MM.1S (cell line): ENCODE data around the gene ATG5.
A peak's percentile ranks its signal among the peaks of the same experiment; 100 is the strongest.

Source experiments
- DNase-seq: peaks from one replicate; pipeline ENCODE4 v3.0.0-alpha.2; 2015
- H2AFZ ChIP-seq: fragments of 300-600 bp; sonication (generic); 2 replicates; pipeline ENCODE4 v1.6.0; 2016; ENCODE audit warnings: antibody characterized with exemption, low read length
- H3F3A ChIP-seq: fragments of 300-600 bp; sonication (generic); 2 replicates; pipeline ENCODE4 v1.6.1; 2016; ENCODE audit warnings: mild to moderate bottlenecking, antibody characterized with exemption, low read length, moderate library complexity, mixed read lengths; ENCODE audit not compliant: insufficient read depth
- H3K27ac ChIP-seq: fragments of 300-600 bp; sonication (generic); 2 replicates; pipeline ENCODE4 v1.5.1; 2016; ENCODE audit warnings: mild to moderate bottlenecking, low read length
- H3K27me3 ChIP-seq: fragments of 300-600 bp; sonication (generic); replicated peaks from 2 replicates; pipeline ENCODE4 v1.6.0; 2016; ENCODE audit warnings: low read length; ENCODE audit not compliant: insufficient read depth
- H3K36me3 ChIP-seq: fragments of 300-600 bp; sonication (generic); replicated peaks from 2 replicates; pipeline ENCODE4 v1.6.1; 2016; ENCODE audit warnings: mild to moderate bottlenecking, low read length, mixed read lengths; ENCODE audit not compliant: insufficient read depth
- H3K4me1 ChIP-seq: fragments of 300-600 bp; sonication (generic); 2 replicates; pipeline ENCODE4 v1.6.1; 2016; ENCODE audit warnings: low read length, mixed read lengths
- H3K4me2 ChIP-seq: fragments of 300-600 bp; sonication (generic); 2 replicates; pipeline ENCODE4 v1.6.0; 2016; ENCODE audit warnings: low read depth, low read length
- H3K4me3 ChIP-seq: fragments of 300-600 bp; sonication (generic); 2 replicates; pipeline ENCODE4 v1.5.1; 2016; ENCODE audit warnings: low read length, mixed read lengths
- H3K79me2 ChIP-seq: fragments of 300-600 bp; sonication (generic); 2 replicates; pipeline ENCODE4 v1.6.1; 2016; ENCODE audit warnings: mixed run types, low read length, mixed read lengths
- H3K9ac ChIP-seq: fragments of 300-600 bp; sonication (generic); 2 replicates; pipeline ENCODE4 v1.6.1; 2016; ENCODE audit warnings: low read length, mixed read lengths
- H3K9me2 ChIP-seq: fragments of 300-600 bp; sonication (generic); replicated peaks from 2 replicates; pipeline ENCODE4 v1.6.1; 2016; ENCODE audit warnings: mild to moderate bottlenecking, low read length, mixed read lengths; ENCODE audit not compliant: insufficient read depth
- H3K9me3 ChIP-seq: fragments of 300-600 bp; sonication (generic); replicated peaks from 2 replicates; pipeline ENCODE4 v1.6.1; 2016; ENCODE audit warnings: mild to moderate bottlenecking, low read length, mixed read lengths; ENCODE audit not compliant: insufficient read depth
- H4K20me1 ChIP-seq: fragments of 300-600 bp; sonication (generic); 2 replicates; pipeline ENCODE4 v1.6.1; 2016; ENCODE audit warnings: mild to moderate bottlenecking, low read length, moderate library complexity, mixed read lengths; ENCODE audit not compliant: insufficient read depth
- CTCF ChIP-seq: fragments of 300-600 bp; sonication (generic); IDR thresholded peaks from 2 replicates; pipeline ENCODE4 v1.5.1; 2016; ENCODE audit warnings: antibody characterized with exemption, low read length, mixed read lengths
- EZH2 ChIP-seq: fragments of 300-600 bp; sonication (generic); optimal IDR thresholded peaks from 2 replicates; pipeline ENCODE3; 2017; ENCODE audit warnings: low read depth, mild to moderate bottlenecking, antibody characterized with exemption, low read length, mixed read lengths
- EZH2phosphoT487 ChIP-seq: fragments of 300-600 bp; sonication (generic); IDR thresholded peaks from 2 replicates; pipeline ENCODE4 v1.6.1; 2018; ENCODE audit warnings: antibody characterized with exemption, low read length

Gene ATG5

GRCh38 chr6:106370639-106371038 lies 45.1 kb upstream of the ATG5 start:
- H4K20me1 ChIP-seq = no peaks in the 10 kb centered on the region
- no peaks in the 10 kb centered on the region for H3K4me1 ChIP-seq
- TF ChIP-seq CTCF = no peak

GRCh38 chr6:106369739-106370138 lies 44.2 kb upstream of the ATG5 start:
- Histone ChIP-seq H3K27ac (no peak overlapping the region), H3K36me3 (no peaks in the 10 kb centered on the region), H3K4me3 (no peak overlapping the region), H3K9ac (no peak overlapping the region), H3K79me2 (no peaks in the 10 kb centered on the region), H3K27me3 (no peaks in the 10 kb centered on the region), H3K4me1 (no peaks in the 10 kb centered on the region), H3K9me3 (no peaks in the 10 kb centered on the region), H2AFZ (no peak overlapping the region), H3K9me2 (no peaks in the 10 kb centered on the region), H4K20me1 (no peaks in the 10 kb centered on the region), H3K4me2 (no peak overlapping the region), H3F3A (no peaks in the 10 kb centered on the region)
- DNase-seq = peak; percentile 45
- TF ChIP-seq CTCF = no peak
- no peak for TF ChIP-seq EZH2
- no peak for TF ChIP-seq EZH2phosphoT487

More at GRCh38 chr6:106370639-106371038, 45.1 kb upstream of the ATG5 start:
- Histone ChIP-seq H3K9me3 (no peaks in the 10 kb centered on the region), H3K79me2 (no peaks in the 10 kb centered on the region), H3K9ac (no peak overlapping the region), H3K36me3 (no peaks in the 10 kb centered on the region), H2AFZ (no peak overlapping the region), H3K4me3 (no peak overlapping the region), H3K4me2 (no peak overlapping the region), H3K9me2 (no peaks in the 10 kb centered on the region), H3F3A (no peaks in the 10 kb centered on the region), H3K27me3 (no peaks in the 10 kb centered on the region), H3K27ac (no peak overlapping the region)
- DNase-seq = no peak

- Histone ChIP-seq H3K4me3 (no peak overlapping the region), H3K9me3 (no peaks in the 10 kb centered on the region), H3K79me2 (no peaks in the 10 kb centered on the region), H2AFZ (no peak overlapping the region), H3K27ac (no peak overlapping the region), H3K27me3 (peaks cover 11% of the 10 kb centered on the region), H3K4me2 (no peak overlapping the region), H4K20me1 (no peaks in the 10 kb centered on the region), H3K4me1 (peaks cover 9% of the 10 kb centered on the region), H3K36me3 (no peaks in the 10 kb centered on the region), H3F3A (no peaks in the 10 kb centered on the region), H3K9ac (no peak overlapping the region), H3K9me2 (no peaks in the 10 kb centered on the region)
- TF ChIP-seq EZH2phosphoT487 = no peak
- TF ChIP-seq EZH2 = no peak
- no peak for TF ChIP-seq CTCF
- DNase-seq = no peak
These were observed 38.0 kb upstream of the ATG5 start for GRCh38 chr6:106363401-106364138.
